GM21515 (cell line): Measurements from ENCODE around the gene A1CF.
"Not testable (repeated sequence)": the region's sequence is repeated elsewhere in the genome, so short reads cannot be mapped to it uniquely, and the experiment has no call there.

Experiments used
- ATAC-seq: cut with Tn5 transposase; IDR thresholded peaks from one replicate; pipeline ENCODE4 v1.9.1; 2021; ENCODE audit not compliant: unreplicated experiment

A1CF gene

GRCh38 chr10:50885097-50885859 is at the start of gene A1CF:
TSS of gene A1CF (minus strand) at chr10:50885627. CDS start at chr10:50859940, 25,687 bp downstream.
- no peak for ATAC-seq

- no peak for ATAC-seq
These were observed 46.6 kb upstream of the A1CF start for GRCh38 chr10:50931948-50932431.

- no peak for ATAC-seq
These were observed 44.2 kb upstream of the A1CF start for GRCh38 chr10:50929670-50930069.

GRCh38 chr10:50928190-50928552 is 42.7 kb upstream of the A1CF start:
- ATAC-seq: no peak

GRCh38 chr10:50927522-50928189 is 42.2 kb upstream of the A1CF start:
- ATAC-seq: no peak

- not testable (repeated sequence) for ATAC-seq
These were observed 38.0 kb upstream of the A1CF start for GRCh38 chr10:50923471-50923870.

- ATAC-seq: no peak
These were observed 33.6 kb upstream of the A1CF start for GRCh38 chr10:50919010-50919409.

- ATAC-seq: no peak
These were observed 33.1 kb upstream of the A1CF start for GRCh38 chr10:50918529-50918928.

GRCh38 chr10:50917486-50917885 is 32.1 kb upstream of the A1CF start:
- no peak for ATAC-seq

- no peak for ATAC-seq
These were observed 24.0 kb upstream of the A1CF start for GRCh38 chr10:50909334-50910014.

GRCh38 chr10:50908366-50908765 is 22.9 kb upstream of the A1CF start:
- ATAC-seq: no peak

GRCh38 chr10:50905797-50906196 is 20.4 kb upstream of the A1CF start:
- ATAC-seq: not testable (repeated sequence)

- ATAC-seq: no peak
These were observed 11.3 kb upstream of the A1CF start for GRCh38 chr10:50896721-50897120.

GRCh38 chr10:50894312-50894711 is 8.9 kb upstream of the A1CF start:
- no peak for ATAC-seq

GRCh38 chr10:50892467-50892866 is 7.0 kb upstream of the A1CF start:
- ATAC-seq: no peak

GRCh38 chr10:50884302-50884701 is 1.1 kb downstream of the A1CF start:
- ATAC-seq: no peak

- ATAC-seq: no peak
These were observed 1.8 kb downstream of the A1CF start for GRCh38 chr10:50883629-50884028.

- ATAC-seq: no peak
These were observed 2.9 kb downstream of the A1CF start for GRCh38 chr10:50882540-50882983.

- not testable (repeated sequence) for ATAC-seq
These were observed 4.4 kb downstream of the A1CF start for GRCh38 chr10:50881046-50881445.

- ATAC-seq: no peak
These were observed 9.0 kb downstream of the A1CF start for GRCh38 chr10:50876429-50876828.

- ATAC-seq: no peak
These were observed 10.7 kb downstream of the A1CF start for GRCh38 chr10:50874723-50875122.

- ATAC-seq: no peak
These were observed 19.1 kb downstream of the A1CF start for GRCh38 chr10:50866317-50866716.
